Upper lobe of right lung (tissue), 1 donor: ENCODE data around the gene NDUFB10. TPM values are rescaled to one million over a fixed set of nuclear protein-coding genes. Genes with fewer than 3 reads are reported as not detected.

ENCODE experiments used
- ATAC-seq: fragments of 200-7000 bp; cut with Tn5 transposase; one replicate; pipeline ENCODE4 v1.9.1; 2020; ENCODE audit warnings: mild to moderate bottlenecking, moderate library complexity
- DNase-seq: peaks from one replicate; pipeline ENCODE4 v3.0.0-alpha.2; 2020
- H3K27ac ChIP-seq: fragments of 200-600 bp; one replicate; pipeline ENCODE4 v1.8.0; 2022
- H3K27me3 ChIP-seq: fragments of 200-600 bp; one replicate; pipeline ENCODE4 v1.8.0; 2022; ENCODE audit warnings: mild to moderate bottlenecking
- H3K36me3 ChIP-seq: fragments of 200-600 bp; one replicate; pipeline ENCODE4 v1.8.0; 2022
- H3K4me1 ChIP-seq: fragments of 200-600 bp; one replicate; pipeline ENCODE4 v1.8.0; 2022
- H3K4me3 ChIP-seq: fragments of 200-600 bp; one replicate; pipeline ENCODE4 v1.8.0; 2022; ENCODE audit warnings: mild to moderate bottlenecking
- H3K9me3 ChIP-seq: fragments of 200-600 bp; one replicate; pipeline ENCODE4 v1.8.0; 2022
- CTCF ChIP-seq: fragments of 200-600 bp; IDR thresholded peaks from one replicate; pipeline ENCODE4 v1.8.0; 2022; ENCODE audit warnings: antibody characterized with exemption
- intact Hi-C: fragments of 100-400 bp; cut with DNase I; formaldehyde crosslinking; loops from one replicate; pipeline ENCODE4 v1.11.0; 2022
- total RNA-seq: library from RNA; stranded (reverse); fragmentation: NEBNext Ultra II Directional; extraction: Animal tissue kit (Norgen Biotek cat#: 25700); gene quantifications from one replicate; pipeline ENCODE4 v1.2.1, GENCODE V29; 2021
- donor health status: DM: no; HTN: yes; CAD: no; lungs with severe emphysema.

The NDUFB10 gene
- total RNA-seq, 1 donor from 2014 or later = 86.7 TPM

DNA sequence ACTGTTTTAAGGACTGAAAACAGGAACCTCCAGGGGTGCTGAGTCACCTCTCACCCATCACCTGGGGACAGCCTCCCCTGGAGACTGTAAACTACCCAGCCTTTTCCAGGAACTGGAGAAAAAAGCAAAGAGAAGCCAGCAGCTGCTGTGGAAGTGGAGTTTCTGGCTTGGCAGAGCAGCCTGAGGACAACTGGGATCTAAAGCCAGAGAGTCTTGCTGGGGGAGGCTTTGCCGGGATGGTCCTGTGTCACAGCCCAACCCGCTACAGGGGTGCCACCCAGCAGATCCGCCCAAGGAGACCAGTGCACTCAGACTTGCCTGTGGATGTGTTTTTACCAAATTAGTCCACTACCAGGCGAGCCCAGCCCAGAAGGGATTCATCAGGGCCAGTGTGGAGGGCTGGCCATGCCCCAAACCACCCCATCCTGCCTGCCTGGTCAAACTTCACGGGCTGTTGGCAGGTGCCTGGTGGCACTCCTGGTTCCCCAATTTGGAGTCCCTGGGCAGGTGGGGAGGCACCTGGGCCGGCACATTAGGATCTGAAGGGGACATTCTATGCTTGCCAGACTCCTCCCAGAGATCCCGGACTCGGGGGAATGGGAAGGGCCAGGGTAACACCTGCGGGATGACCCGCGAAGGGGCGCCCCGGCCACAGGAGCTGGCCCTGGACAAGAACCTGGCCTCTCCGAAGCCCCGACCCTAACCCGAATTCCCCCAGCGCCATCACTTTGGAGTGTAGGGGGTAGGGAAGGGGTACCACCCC lies 17.1 kb upstream of the NDUFB10 start:
- peaks cover 28% of the 10 kb centered on the region for H3K36me3 ChIP-seq
- ATAC-seq (peak; percentile 2), DNase-seq (peak; percentile 67)
- no peak for TF ChIP-seq CTCF
- H3K9me3 ChIP-seq = no peaks in the 10 kb centered on the region
- H3K27me3 ChIP-seq = no peaks in the 10 kb centered on the region
- intact Hi-C loops = no loop called here
- peaks cover 19% of the 10 kb centered on the region for H3K4me1 ChIP-seq
- peak overlapping the region; percentile 68 for H3K4me3 ChIP-seq
- H3K27ac ChIP-seq = peak overlapping the region; percentile 72

GRCh38 chr16:1942810-1943726 lies 16.3 kb upstream of the NDUFB10 start, which contains the start of gene MSRB1:
Gene MSRB1, minus strand, starts transcription at chr16:1943199. Its CDS starts 43 bp downstream, at chr16:1943156.
- H3K27ac ChIP-seq = peak within 1 kb of the TSS; percentile 72
- H3K4me1 ChIP-seq = peaks cover 19% of the 10 kb centered on the region
- H3K27me3 ChIP-seq = no peaks in the 10 kb centered on the region
- TF ChIP-seq CTCF = no peak
- H3K4me3 ChIP-seq = peak within 1 kb of the TSS; percentile 68
- no peaks in the 10 kb centered on the region for H3K9me3 ChIP-seq
- DNase-seq (peak; percentile 100), ATAC-seq (peak; percentile 96)
- H3K36me3 ChIP-seq = peaks cover 25% of the 10 kb centered on the region
- intact Hi-C loops = no loop called here

GRCh38 chr16:1944612-1945199 lies 14.6 kb upstream of the NDUFB10 start:
- Histone ChIP-seq H3K9me3 (no peaks in the 10 kb centered on the region), H3K36me3 (peaks cover 9% of the 10 kb centered on the region), H3K27ac (no peak overlapping the region), H3K4me1 (peaks cover 13% of the 10 kb centered on the region), H3K4me3 (no peak overlapping the region), H3K27me3 (no peaks in the 10 kb centered on the region)
- DNase-seq (no peak), ATAC-seq (no peak)
- intact Hi-C loops = no loop called here
- no peak for TF ChIP-seq CTCF

DNA sequence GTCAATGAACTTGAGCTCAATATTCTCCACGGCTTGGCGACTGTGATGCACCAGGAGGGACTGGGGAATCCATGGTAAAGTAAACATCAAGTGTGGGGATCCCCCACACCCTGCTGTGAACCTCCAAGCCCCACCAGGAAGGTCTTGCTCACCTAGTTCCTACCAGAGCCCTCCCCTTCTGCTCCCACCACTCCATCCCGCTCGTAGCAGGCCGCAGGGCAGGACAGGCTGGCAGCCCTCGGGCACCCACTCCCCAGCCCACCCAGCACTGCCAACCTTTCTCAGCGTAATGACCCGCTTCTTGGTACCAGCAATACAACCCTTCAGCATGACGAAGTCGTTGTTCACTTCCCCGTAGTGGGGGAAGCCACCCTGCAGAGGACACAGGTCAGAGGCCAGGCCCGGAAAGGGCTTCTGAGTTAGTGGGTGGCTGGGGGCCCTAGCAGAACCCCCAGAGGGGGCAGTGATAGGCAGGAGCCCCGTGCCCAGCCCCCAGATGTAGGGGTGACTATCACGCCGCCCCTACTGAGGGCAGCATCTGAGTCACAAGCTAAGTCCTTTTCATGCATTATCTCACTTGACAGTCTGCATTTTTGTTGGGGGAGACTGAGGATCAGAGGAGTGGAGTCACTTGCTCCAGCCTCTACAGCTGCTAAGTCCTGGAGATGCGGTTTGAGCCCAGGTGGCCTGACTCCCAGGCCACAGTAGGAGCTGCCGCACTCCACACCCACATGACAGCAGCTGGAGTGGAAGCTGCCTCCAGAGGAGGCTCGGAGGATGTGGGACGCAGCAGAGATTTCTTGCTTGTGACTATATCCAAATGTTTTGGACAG lies 13.6 kb upstream of the NDUFB10 start:
- Histone ChIP-seq H3K27me3 (no peaks in the 10 kb centered on the region), H3K9me3 (no peaks in the 10 kb centered on the region), H3K27ac (no peak overlapping the region), H3K36me3 (peaks cover 2% of the 10 kb centered on the region), H3K4me3 (no peak overlapping the region), H3K4me1 (peaks cover 13% of the 10 kb centered on the region)
- DNase-seq (no peak), ATAC-seq (no peak)
- intact Hi-C loops = no loop called here
- TF ChIP-seq CTCF = no peak
